Endometrial microvascular endothelial cells (primary cell): ENCODE measurements around the gene CCDC6. TPM values are rescaled to one million over a fixed set of nuclear protein-coding genes. Genes with fewer than 3 reads are reported as not detected.
"Not testable (repeated sequence)": the region's sequence is repeated elsewhere in the genome, so short reads cannot be mapped to it uniquely, and the experiment has no call there.

ENCODE experiments used
- in situ Hi-C: cut with HindIII; loops from 2 replicates; pipeline ENCODE4 v1.10.0; 2017; ENCODE audit warnings: low sequenced_read_pairs, low pct_unique_long_range_greater_than_20kb; ENCODE audit errors: inconsistent ontology term
- total RNA-seq: library from RNA; depleted of rRNA; stranded (reverse); fragments of >200 nt; gene quantifications from one replicate; pipeline ENCODE4 v1.2.3, GENCODE V29; 2015; ENCODE audit errors: inconsistent ontology term

The CCDC6 gene
- total RNA-seq, 1 donor from 2014 or later: 36.1 TPM

- in situ Hi-C loops: no loop called here
Measured at GRCh38 chr10:59750155-59750945, 156.0 kb downstream of the CCDC6 start.

- in situ Hi-C loops: no loop called here
Measured at GRCh38 chr10:59748834-59749233, 157.5 kb downstream of the CCDC6 start.

- in situ Hi-C loops: no loop called here
Measured at GRCh38 chr10:59745163-59745650, 161.1 kb downstream of the CCDC6 start.

GRCh38 chr10:59744762-59745161 is 161.6 kb downstream of the CCDC6 start:
- in situ Hi-C loops: not testable (repeated sequence)

GRCh38 chr10:59744156-59744555 is 162.2 kb downstream of the CCDC6 start:
- in situ Hi-C loops: not testable (repeated sequence)

GRCh38 chr10:59741583-59741982 is 164.8 kb downstream of the CCDC6 start:
- in situ Hi-C loops: no loop called here

GRCh38 chr10:59741048-59741447 is 165.3 kb downstream of the CCDC6 start:
- in situ Hi-C loops: no loop called here

Other genes with a start within 250 kb of the CCDC6 start
- 1.3 TPM for gene SLC16A9, start 196.7 kb downstream of the CCDC6 start, total RNA-seq
- gene MRLN, start 153.1 kb downstream of the CCDC6 start, total RNA-seq: not detected